HK-2 (cell line): Measurements from ENCODE around the gene BOD1L1.

Experiments
- DNase-seq: peaks from one replicate; pipeline ENCODE4 v3.0.0-alpha.2; 2018; ENCODE audit not compliant: unreplicated experiment

BOD1L1 gene

DNA sequence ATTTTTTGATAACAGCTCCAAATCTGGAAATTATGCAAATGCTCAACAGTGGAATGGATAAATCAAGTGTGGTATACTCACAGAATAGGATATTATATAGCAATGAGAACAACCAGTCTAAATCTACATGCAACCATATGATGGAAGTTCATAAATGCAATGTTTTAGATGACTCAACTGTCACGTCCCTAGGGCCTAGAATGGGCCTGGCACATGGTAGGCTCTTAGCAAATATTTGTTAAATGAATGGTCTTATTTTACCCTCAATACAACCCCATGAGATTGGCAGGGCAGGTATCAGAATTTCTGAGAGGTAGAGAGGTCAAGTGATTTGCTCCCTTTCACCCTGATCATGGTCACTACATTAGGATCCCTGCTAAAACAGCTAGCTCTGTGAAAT, 68.6 kb downstream of the BOD1L1 start:
- no peak for DNase-seq

DNA sequence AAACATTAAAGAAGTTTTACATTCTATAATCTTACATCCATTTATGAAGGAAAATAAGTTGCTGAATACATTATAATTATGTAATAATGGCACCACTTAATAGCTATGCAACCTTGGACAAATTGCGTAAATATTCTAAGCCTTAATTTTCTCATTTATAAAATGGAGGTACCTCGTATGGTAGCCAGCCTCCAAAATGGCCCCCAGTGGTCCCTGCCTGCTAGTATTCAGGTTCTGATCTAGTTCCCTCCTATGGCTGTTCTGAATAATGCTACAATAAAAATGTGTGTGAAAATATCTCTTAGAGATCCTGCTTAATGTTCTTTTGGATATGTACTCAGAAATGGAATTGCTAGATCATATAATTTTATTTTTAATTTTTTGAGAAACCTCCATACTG, 72.2 kb downstream of the BOD1L1 start:
- DNase-seq: no peak

- DNase-seq: no peak
These were observed 74.4 kb downstream of the BOD1L1 start for GRCh38 chr4:13553081-13553480.

DNA sequence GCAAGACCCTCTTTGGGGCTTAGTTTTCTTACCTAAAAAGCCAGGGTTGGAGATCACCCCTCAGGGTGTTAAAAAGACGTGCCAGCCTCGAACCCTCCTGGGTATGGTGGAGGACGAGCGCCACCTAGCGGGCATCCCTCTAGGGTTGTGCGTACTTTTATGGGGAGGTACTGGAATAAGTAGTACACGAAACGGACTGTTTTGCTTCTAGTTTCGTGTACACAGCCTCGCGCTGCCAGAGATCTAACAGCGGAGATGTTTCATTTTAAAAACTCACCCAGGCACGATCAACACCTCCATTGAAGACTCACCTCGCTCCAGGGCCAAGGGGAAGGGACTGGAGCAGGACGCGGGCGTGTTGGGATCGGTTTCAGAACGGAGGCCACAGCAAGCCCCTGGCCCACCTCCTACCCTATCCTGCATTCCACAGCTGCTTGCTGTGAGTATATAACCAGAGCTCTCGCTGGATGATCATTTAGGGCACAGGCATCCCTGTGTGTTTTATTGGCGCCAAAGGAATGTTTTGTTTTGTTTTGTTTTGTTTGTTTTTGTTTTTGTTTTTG, 78.5 kb downstream of the BOD1L1 start:
- peak; percentile 88 for DNase-seq

GRCh38 chr4:13548059-13548983, 79.2 kb downstream of the BOD1L1 start:
- no peak for DNase-seq

GRCh38 chr4:13547485-13548041, 80.0 kb downstream of the BOD1L1 start:
- no peak for DNase-seq

GRCh38 chr4:13546941-13547484, 80.5 kb downstream of the BOD1L1 start:
- peak; percentile 49 for DNase-seq

- no peak for DNase-seq
These were observed 81.2 kb downstream of the BOD1L1 start for GRCh38 chr4:13546142-13546940.

DNA sequence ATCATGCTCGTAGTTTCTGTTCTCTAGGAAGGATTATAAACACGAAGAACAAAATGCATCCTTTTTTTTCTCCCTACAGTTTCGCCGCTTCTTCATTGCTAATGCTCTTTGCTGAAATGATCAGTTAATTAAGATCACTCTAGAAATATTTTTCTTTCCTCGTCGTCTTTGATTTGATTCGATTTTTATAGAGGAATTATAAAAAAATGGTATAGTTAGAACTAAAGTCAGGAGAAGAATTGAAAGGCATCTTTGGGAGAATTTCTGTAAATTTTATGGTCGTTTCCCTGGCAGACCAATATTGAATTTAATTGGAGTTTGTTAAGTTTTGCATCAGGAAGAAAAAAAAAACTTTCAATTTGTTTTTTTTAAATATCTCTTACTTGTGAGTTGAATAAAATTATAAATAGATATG, 82.1 kb downstream of the BOD1L1 start:
- DNase-seq: no peak

DNA sequence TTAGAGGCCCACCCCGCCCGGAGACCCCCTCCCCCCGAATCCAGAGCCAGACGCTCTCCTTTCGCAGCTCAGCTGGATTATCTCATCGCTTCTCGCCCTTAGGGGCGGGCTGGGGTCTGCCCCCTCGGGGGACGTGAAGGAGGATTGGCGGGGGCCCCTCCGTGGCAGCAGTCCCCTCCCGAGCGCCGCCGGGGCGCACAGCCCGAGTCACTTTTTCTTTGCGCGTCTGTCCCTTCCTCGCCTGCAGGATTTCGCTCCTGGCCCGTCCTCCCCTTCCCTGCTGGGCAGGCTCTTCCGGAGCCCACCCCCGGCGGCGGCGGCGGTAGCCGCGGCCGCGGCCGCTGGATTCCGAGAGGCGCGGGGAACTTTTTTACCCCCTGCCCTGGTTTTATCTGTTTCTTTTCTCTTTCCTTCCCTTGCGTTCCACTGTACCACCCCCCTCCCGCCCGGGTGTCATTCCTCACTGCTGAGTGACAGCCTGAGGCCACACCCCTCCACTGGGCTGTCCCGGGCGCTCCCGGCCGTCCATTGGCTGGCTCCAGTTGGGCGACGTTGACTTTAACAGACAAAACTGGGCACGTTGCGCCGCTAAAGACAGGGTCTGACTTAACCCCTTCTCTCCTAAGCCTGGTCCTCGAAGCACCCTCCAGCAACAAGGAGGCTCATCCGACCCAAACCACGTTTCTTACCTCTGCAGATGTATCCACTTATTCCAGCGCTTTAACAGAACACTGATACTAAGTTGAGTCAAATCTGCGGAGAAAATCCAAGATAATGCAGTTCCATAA, 82.7 kb downstream of the BOD1L1 start:
- peak; percentile 87 for DNase-seq

- peak; percentile 43 for DNase-seq
These were observed 83.5 kb downstream of the BOD1L1 start, which contains the start of gene NKX3-2 for GRCh38 chr4:13543839-13544605. Gene NKX3-2 (minus strand): TSS chr4:13544508. CDS start chr4:13544414, 94 bp downstream.

DNA sequence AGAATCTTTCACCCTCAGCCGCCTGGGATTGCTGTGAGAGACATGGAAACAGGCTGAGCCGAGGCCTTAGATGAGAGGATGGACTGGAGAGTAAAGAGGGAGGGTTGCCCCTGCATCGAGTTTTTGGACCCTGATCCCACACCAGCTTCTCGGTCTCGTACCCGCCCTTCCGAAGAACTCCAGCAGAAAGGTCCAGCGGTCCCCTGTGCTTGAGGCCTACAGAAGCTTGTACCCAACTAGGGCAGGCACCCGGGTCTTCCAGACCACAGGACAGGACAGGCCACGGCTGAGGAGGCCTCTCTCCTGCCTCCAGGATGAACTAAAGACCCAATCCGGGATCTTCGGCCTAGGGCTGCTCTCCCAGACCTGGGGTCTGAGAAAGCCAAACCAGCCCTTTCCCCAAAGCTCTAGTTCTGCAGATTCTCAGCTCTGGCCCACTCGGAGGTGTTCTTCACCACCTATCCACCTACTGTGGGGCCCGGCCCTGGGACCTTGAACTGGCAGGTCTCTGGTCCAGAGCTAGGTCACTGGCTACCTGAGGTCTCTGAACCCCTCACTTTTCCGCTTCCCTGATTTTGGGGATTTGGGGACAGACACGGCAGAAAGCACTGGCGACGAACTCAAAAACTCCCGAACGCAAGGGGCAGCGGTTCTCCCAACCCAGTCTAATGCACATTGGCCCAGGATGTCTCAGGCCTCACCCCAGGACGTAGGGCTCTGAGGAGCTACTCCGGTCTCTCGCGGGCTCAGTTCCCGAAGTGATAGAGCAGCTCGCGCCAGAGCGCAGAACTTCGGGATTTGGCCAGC, 84.3 kb downstream of the BOD1L1 start:
- DNase-seq: no peak

- no peak for DNase-seq
These were observed 84.9 kb downstream of the BOD1L1 start for GRCh38 chr4:13542577-13543031.

DNA sequence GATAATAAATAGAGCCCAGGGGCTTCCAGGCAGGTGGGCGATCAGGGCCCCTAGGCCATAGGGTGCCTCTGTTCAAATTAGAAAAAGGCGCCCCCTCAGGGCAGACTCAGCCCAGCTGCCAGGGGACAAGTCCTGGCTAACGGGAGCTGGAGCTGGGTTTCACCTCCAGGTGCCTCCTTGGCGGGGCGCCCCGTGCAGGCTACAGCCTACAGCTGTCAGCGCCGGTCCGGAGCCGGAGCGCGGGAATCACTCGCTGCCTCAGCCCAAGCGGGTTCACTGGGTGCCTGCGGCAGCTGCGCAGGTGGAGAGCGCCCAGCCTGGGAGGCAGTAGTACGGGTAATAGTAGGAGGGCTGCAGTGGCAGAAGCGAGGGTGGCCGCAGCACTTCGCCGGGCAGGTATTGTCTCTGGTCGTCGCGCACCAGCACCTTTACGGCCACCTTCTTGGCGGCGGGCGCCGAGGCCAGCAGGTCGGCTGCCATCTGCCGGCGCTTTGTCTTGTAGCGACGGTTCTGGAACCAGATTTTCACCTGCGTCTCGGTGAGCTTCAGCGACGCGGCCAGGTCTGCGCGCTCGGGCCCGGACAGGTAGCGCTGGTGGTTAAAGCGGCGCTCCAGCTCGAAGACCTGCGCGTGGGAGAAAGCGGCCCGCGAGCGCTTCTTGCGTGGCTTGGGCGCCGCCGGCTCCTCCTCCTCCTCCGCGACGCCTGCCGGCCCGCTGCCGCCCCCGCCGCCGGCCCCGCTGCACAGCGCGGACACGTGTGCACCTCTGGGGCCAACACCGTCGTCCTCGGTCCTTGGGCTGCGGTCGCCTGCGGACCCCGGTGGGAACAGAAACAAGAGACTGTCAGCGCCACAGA, 85.6 kb downstream of the BOD1L1 start:
- peak; percentile 67 for DNase-seq

DNA sequence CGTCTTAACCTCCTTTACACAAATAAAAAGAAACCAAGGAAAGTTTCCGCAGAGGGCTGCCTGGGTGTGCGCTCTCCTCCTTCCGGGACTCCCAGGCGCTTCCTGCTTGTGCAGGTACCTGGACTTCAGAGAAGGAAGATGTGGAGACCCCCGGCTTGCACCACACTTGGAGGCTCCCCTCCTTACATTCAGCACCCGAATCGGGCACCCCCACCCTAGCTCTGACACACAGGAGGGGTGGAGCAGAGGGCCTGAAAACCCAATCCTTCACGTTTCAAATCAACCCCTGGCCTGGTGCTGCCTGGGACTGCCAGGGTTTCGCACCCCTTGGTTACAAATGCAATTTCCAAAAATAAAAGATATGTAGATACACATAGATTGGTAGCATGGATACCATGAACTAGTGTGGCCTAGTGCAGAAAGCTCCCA, 86.3 kb downstream of the BOD1L1 start:
- no peak for DNase-seq

DNA sequence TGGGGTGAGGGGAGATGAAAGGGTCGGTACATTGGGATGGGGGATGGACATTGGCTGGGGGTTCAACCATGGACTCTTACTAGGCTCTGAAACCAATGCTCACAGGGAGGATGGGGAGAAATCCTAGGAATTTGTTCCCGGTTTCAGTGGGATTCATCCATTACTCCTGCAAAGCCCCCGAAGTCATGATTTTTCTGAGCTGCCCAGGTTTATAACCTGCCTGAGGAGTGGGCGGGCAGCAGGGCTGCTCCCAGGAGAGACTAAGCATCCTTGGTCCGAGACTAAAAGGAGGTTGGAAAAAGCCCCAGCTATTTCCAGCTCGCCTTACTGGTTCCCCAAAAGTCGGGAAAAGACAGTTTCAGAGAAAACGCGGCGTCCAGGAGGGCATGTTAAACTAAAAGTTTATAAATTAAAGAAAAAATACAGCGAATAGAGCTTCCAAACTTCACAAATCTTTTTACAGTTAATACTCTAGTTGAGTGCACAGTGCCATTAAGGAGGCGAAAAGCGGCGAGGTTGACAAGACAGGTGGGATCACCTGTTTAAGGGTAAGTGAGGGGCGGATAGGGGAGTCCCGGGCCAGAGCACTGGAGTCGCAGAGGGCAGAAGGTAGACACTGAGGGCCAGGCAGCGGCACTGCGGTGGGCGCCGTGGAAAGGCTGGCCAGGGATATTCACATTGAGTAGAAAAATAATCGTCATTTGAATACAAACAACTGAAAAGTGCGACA, 86.9 kb downstream of the BOD1L1 start:
- no peak for DNase-seq

GRCh38 chr4:13539619-13540445, 87.7 kb downstream of the BOD1L1 start:
- DNase-seq: no peak
